Measurements from ENCODE around the gene FAM216A. TPM values are rescaled to one million over a fixed set of nuclear protein-coding genes. Genes with fewer than 3 reads are reported as not detected.
"Not testable (repeated sequence)": the region's sequence is repeated elsewhere in the genome, so short reads cannot be mapped to it uniquely, and the experiment has no call there.

Gene FAM216A
- 39.6 TPM for polyA plus RNA-seq (2013, experiment 1 of 4)
- 31.9 TPM for polyA plus RNA-seq (2013, experiment 2 of 4)
- polyA plus RNA-seq (2013, experiment 3 of 4), result 31.3 TPM
- 31.0 TPM for polyA plus RNA-seq (2013, experiment 4 of 4)

GRCh38 chr12:110468214-110469048 lies at the start of gene FAM216A, which contains the start of gene GPN3:
Gene FAM216A, plus strand, starts transcription at chr12:110468845. Its CDS starts 31 bp downstream, at chr12:110468876.
Gene GPN3, minus strand, starts transcription at chr12:110468257. Its CDS starts 54 bp downstream, at chr12:110468203.
- Histone ChIP-seq H3K27me3 (ENCODE audit: control insufficient read depth, insufficient read depth, low read length, poor library complexity, severe bottlenecking) (no peaks in the 10 kb centered on the region), H3K36me3 (ENCODE audit: control insufficient read depth, insufficient read depth, low read length) (peaks cover 5% of the 10 kb centered on the region), H3K9me3 (ENCODE audit: control insufficient read depth, low read length) (no peaks in the 10 kb centered on the region), H3K27ac (ENCODE audit: insufficient read depth, low read depth, low read length, poor library complexity, severe bottlenecking) (peak within 1 kb of the TSS; percentile 97), H3K4me1 (ENCODE audit: control insufficient read depth, insufficient read depth, low read length) (no peaks in the 10 kb centered on the region), H3K4me3 (ENCODE audit: insufficient read depth, low read depth, low read length) (peak within 1 kb of the TSS; percentile 80)
- 0% methylated on average over 77 to 78 of the region's 78 CpGs for WGBS, 2 experiments

GRCh38 chr12:110420644-110421043 lies 48.0 kb upstream of the FAM216A start:
- not testable (repeated sequence) for H3K9me3 ChIP-seq (ENCODE audit: control insufficient read depth, low read length); H3K27ac ChIP-seq (ENCODE audit: insufficient read depth, low read depth, low read length, poor library complexity, severe bottlenecking); H3K4me3 ChIP-seq (ENCODE audit: insufficient read depth, low read depth, low read length); H3K4me1 ChIP-seq (ENCODE audit: control insufficient read depth, insufficient read depth, low read length); H3K27me3 ChIP-seq (ENCODE audit: control insufficient read depth, insufficient read depth, low read length, poor library complexity, severe bottlenecking); H3K36me3 ChIP-seq (ENCODE audit: control insufficient read depth, insufficient read depth, low read length)
- 96 to 100% methylated on average over 1 of the region's 1 CpG for WGBS, 2 experiments

- Histone ChIP-seq H3K27me3 (ENCODE audit: control insufficient read depth, insufficient read depth, low read length, poor library complexity, severe bottlenecking) (no peaks in the 10 kb centered on the region), H3K27ac (ENCODE audit: insufficient read depth, low read depth, low read length, poor library complexity, severe bottlenecking) (no peak overlapping the region), H3K4me1 (ENCODE audit: control insufficient read depth, insufficient read depth, low read length) (peaks cover 6% of the 10 kb centered on the region), H3K9me3 (ENCODE audit: control insufficient read depth, low read length) (no peaks in the 10 kb centered on the region), H3K36me3 (ENCODE audit: control insufficient read depth, insufficient read depth, low read length) (no peaks in the 10 kb centered on the region), H3K4me3 (ENCODE audit: insufficient read depth, low read depth, low read length) (no peak overlapping the region)
- 60 to 67% methylated on average over 3 of the region's 3 CpGs for WGBS, 2 experiments
These were observed 47.4 kb upstream of the FAM216A start for GRCh38 chr12:110421159-110421661.

GRCh38 chr12:110421701-110422100 lies 46.9 kb upstream of the FAM216A start:
- WGBS, 2 experiments, result 77 to 86% methylated on average over 4 of the region's 4 CpGs
- Histone ChIP-seq H3K27me3 (ENCODE audit: control insufficient read depth, insufficient read depth, low read length, poor library complexity, severe bottlenecking) (no peaks in the 10 kb centered on the region), H3K9me3 (ENCODE audit: control insufficient read depth, low read length) (no peaks in the 10 kb centered on the region), H3K4me1 (ENCODE audit: control insufficient read depth, insufficient read depth, low read length) (peaks cover 6% of the 10 kb centered on the region), H3K36me3 (ENCODE audit: control insufficient read depth, insufficient read depth, low read length) (no peaks in the 10 kb centered on the region), H3K27ac (ENCODE audit: insufficient read depth, low read depth, low read length, poor library complexity, severe bottlenecking) (no peak overlapping the region), H3K4me3 (ENCODE audit: insufficient read depth, low read depth, low read length) (no peak overlapping the region)

GRCh38 chr12:110424237-110424636 lies 44.4 kb upstream of the FAM216A start:
- H3K4me1 ChIP-seq (ENCODE audit: control insufficient read depth, insufficient read depth, low read length), result peaks cover 6% of the 10 kb centered on the region
- no peaks in the 10 kb centered on the region for H3K9me3 ChIP-seq (ENCODE audit: control insufficient read depth, low read length)
- H3K27me3 ChIP-seq (ENCODE audit: control insufficient read depth, insufficient read depth, low read length, poor library complexity, severe bottlenecking), result no peaks in the 10 kb centered on the region
- 74 to 78% methylated on average over 3 of the region's 3 CpGs for WGBS, 2 experiments
- no peak overlapping the region for H3K4me3 ChIP-seq (ENCODE audit: insufficient read depth, low read depth, low read length)
- H3K36me3 ChIP-seq (ENCODE audit: control insufficient read depth, insufficient read depth, low read length), result no peaks in the 10 kb centered on the region
- no peak overlapping the region for H3K27ac ChIP-seq (ENCODE audit: insufficient read depth, low read depth, low read length, poor library complexity, severe bottlenecking)

GRCh38 chr12:110426406-110426805 lies 42.2 kb upstream of the FAM216A start:
- H3K27me3 ChIP-seq (ENCODE audit: control insufficient read depth, insufficient read depth, low read length, poor library complexity, severe bottlenecking), result no peaks in the 10 kb centered on the region
- no peak overlapping the region for H3K27ac ChIP-seq (ENCODE audit: insufficient read depth, low read depth, low read length, poor library complexity, severe bottlenecking)
- peaks cover 6% of the 10 kb centered on the region for H3K4me1 ChIP-seq (ENCODE audit: control insufficient read depth, insufficient read depth, low read length)
- no peaks in the 10 kb centered on the region for H3K36me3 ChIP-seq (ENCODE audit: control insufficient read depth, insufficient read depth, low read length)
- 89 to 91% methylated on average over 2 to 3 of the region's 3 CpGs for WGBS, 2 experiments
- no peak overlapping the region for H3K4me3 ChIP-seq (ENCODE audit: insufficient read depth, low read depth, low read length)
- no peaks in the 10 kb centered on the region for H3K9me3 ChIP-seq (ENCODE audit: control insufficient read depth, low read length)

- H3K4me3 ChIP-seq (ENCODE audit: insufficient read depth, low read depth, low read length); H3K9me3 ChIP-seq (ENCODE audit: control insufficient read depth, low read length); H3K4me1 ChIP-seq (ENCODE audit: control insufficient read depth, insufficient read depth, low read length); H3K27ac ChIP-seq (ENCODE audit: insufficient read depth, low read depth, low read length, poor library complexity, severe bottlenecking); H3K36me3 ChIP-seq (ENCODE audit: control insufficient read depth, insufficient read depth, low read length); H3K27me3 ChIP-seq (ENCODE audit: control insufficient read depth, insufficient read depth, low read length, poor library complexity, severe bottlenecking): not testable (repeated sequence)
- WGBS, 2 experiments, result 95% methylated on average over 15 of the region's 15 CpGs
These were observed 39.0 kb upstream of the FAM216A start for GRCh38 chr12:110429676-110430075.

- 89 to 95% methylated on average over 9 of the region's 12 CpGs for WGBS, 2 experiments
- H3K4me3 ChIP-seq (ENCODE audit: insufficient read depth, low read depth, low read length), result peak overlapping the region; percentile 30
These were observed 36.6 kb upstream of the FAM216A start for GRCh38 chr12:110431957-110432587.

GRCh38 chr12:110436231-110436630 lies 32.4 kb upstream of the FAM216A start:
- H3K27me3 ChIP-seq (ENCODE audit: control insufficient read depth, insufficient read depth, low read length, poor library complexity, severe bottlenecking), result no peaks in the 10 kb centered on the region
- no peak overlapping the region for H3K27ac ChIP-seq (ENCODE audit: insufficient read depth, low read depth, low read length, poor library complexity, severe bottlenecking)
- 85 to 100% methylated on average over 1 to 2 of the region's 2 CpGs for whole genome bisulfite sequencing, 2 experiments
- H3K9me3 ChIP-seq (ENCODE audit: control insufficient read depth, low read length), result no peaks in the 10 kb centered on the region
- H3K4me3 ChIP-seq (ENCODE audit: insufficient read depth, low read depth, low read length), result no peak overlapping the region
- H3K36me3 ChIP-seq (ENCODE audit: control insufficient read depth, insufficient read depth, low read length), result peaks cover 32% of the 10 kb centered on the region
- no peaks in the 10 kb centered on the region for H3K4me1 ChIP-seq (ENCODE audit: control insufficient read depth, insufficient read depth, low read length)

More at GRCh38 chr12:110431957-110432587, 36.6 kb upstream of the FAM216A start:
- H3K36me3 ChIP-seq (ENCODE audit: control insufficient read depth, insufficient read depth, low read length), result peaks cover 16% of the 10 kb centered on the region
- H3K4me1 ChIP-seq (ENCODE audit: control insufficient read depth, insufficient read depth, low read length), result no peaks in the 10 kb centered on the region
- no peaks in the 10 kb centered on the region for H3K9me3 ChIP-seq (ENCODE audit: control insufficient read depth, low read length)
- H3K27me3 ChIP-seq (ENCODE audit: control insufficient read depth, insufficient read depth, low read length, poor library complexity, severe bottlenecking), result no peaks in the 10 kb centered on the region
- no peak overlapping the region for H3K27ac ChIP-seq (ENCODE audit: insufficient read depth, low read depth, low read length, poor library complexity, severe bottlenecking)

- Histone ChIP-seq H3K4me1 (ENCODE audit: control insufficient read depth, insufficient read depth, low read length) (no peaks in the 10 kb centered on the region), H3K9me3 (ENCODE audit: control insufficient read depth, low read length) (no peaks in the 10 kb centered on the region), H3K36me3 (ENCODE audit: control insufficient read depth, insufficient read depth, low read length) (peaks cover 27% of the 10 kb centered on the region), H3K4me3 (ENCODE audit: insufficient read depth, low read depth, low read length) (no peak overlapping the region), H3K27me3 (ENCODE audit: control insufficient read depth, insufficient read depth, low read length, poor library complexity, severe bottlenecking) (no peaks in the 10 kb centered on the region), H3K27ac (ENCODE audit: insufficient read depth, low read depth, low read length, poor library complexity, severe bottlenecking) (no peak overlapping the region)
- 88 to 93% methylated on average over 3 of the region's 3 CpGs for WGBS, 2 experiments
These were observed 24.2 kb upstream of the FAM216A start for GRCh38 chr12:110444455-110444854.

All from ectodermal cell (in vitro differentiated cells).